Left ventricle myocardium inferior (tissue), 1 donor: ENCODE data around the gene ATP8B1. TPM values are rescaled to one million over a fixed set of nuclear protein-coding genes. Genes with fewer than 3 reads are reported as not detected.

ENCODE experiments used
- DNase-seq: peaks from one replicate; pipeline ENCODE4 v3.0.0-alpha.2; 2020
- H3K27ac ChIP-seq: fragments of 200-600 bp; replicated peaks from 2 replicates; pipeline ENCODE4 v1.8.0; 2021
- H3K27me3 ChIP-seq: fragments of 200-600 bp; 2 replicates; pipeline ENCODE4 v1.8.0; 2021; ENCODE audit warnings: low read depth
- H3K36me3 ChIP-seq: fragments of 200-600 bp; 2 replicates; pipeline ENCODE4 v1.8.0; 2021
- H3K4me1 ChIP-seq: fragments of 200-600 bp; 2 replicates; pipeline ENCODE4 v1.8.0; 2021
- H3K4me3 ChIP-seq: fragments of 200-600 bp; 2 replicates; pipeline ENCODE4 v1.8.0; 2021; ENCODE audit warnings: mild to moderate bottlenecking, moderate library complexity
- H3K9me3 ChIP-seq: fragments of 200-600 bp; replicated peaks from 2 replicates; pipeline ENCODE4 v1.8.0; 2021
- CTCF ChIP-seq: fragments of 200-600 bp; IDR thresholded peaks from 2 replicates; pipeline ENCODE4 v1.8.0; 2021; ENCODE audit warnings: antibody characterized with exemption, mild to moderate bottlenecking, borderline replicate concordance
- intact Hi-C: fragments of 100-400 bp; cut with micrococcal nuclease; formaldehyde crosslinking; loops from one replicate; pipeline ENCODE4 v1.11.0; 2022
- total RNA-seq: library from RNA; stranded (reverse); fragmentation: NEBNext Ultra II Directional; extraction: Animal tissue kit (Norgen Biotek cat#: 25700); gene quantifications from one replicate; pipeline ENCODE4 v1.2.1, GENCODE V29; 2021
- donor health status: DM: no; HTN: yes; CAD: no; lungs with severe emphysema.

ATP8B1 gene
- total RNA-seq, 1 donor from 2014 or later: 8.6 TPM

DNA sequence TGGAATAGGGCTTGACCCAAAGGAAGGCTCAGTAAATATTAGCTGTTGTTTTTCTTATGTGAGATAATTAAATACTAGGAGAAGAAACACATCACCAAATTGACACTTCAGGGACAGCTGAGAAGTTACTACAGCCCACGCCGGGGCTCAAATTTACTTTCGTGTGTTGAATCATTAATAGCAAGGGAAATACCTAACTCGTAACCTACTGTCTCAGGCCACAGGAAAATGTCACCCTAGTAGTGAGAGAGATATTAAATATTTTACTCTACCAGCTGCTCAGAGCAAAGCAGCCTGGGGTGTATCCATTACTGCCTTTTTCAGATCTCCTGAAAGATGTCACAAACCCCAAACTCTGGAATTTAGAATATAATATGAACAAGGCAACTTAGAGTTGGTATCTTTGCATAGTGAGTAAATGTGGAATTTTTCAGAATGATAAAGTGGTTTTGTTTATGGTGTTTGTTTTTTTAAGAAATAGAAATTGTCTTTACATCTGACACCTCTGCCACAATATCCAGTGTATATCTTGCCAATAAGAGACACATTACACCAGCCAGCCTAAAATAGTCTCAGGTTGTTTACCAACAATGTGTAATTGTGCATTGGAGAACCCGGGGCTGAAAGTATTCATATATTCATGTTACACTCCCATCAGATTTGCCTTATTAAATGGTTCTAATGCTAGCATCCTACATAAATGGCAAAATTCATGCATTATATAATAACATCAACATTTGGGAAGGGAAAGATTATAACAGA, 48.4 kb downstream of the ATP8B1 start:
- Histone ChIP-seq H3K4me3 (no peak overlapping the region), H3K9me3 (no peaks in the 10 kb centered on the region), H3K36me3 (peaks cover 14% of the 10 kb centered on the region), H3K27me3 (no peaks in the 10 kb centered on the region), H3K4me1 (peaks cover 4% of the 10 kb centered on the region), H3K27ac (no peak overlapping the region)
- DNase-seq: no peak
- intact Hi-C loops: no loop called here
- TF ChIP-seq CTCF: no peak

- DNase-seq: no peak
- intact Hi-C loops: no loop called here
- H3K4me1 ChIP-seq: peaks cover 21% of the 10 kb centered on the region
- H3K36me3 ChIP-seq: peaks cover 13% of the 10 kb centered on the region
- H3K27me3 ChIP-seq: no peaks in the 10 kb centered on the region
- H3K9me3 ChIP-seq: no peaks in the 10 kb centered on the region
- no peak for TF ChIP-seq CTCF
- H3K27ac ChIP-seq: no peak overlapping the region
- no peak overlapping the region for H3K4me3 ChIP-seq
Measured at GRCh38 chr18:57753063-57753462, 50.1 kb downstream of the ATP8B1 start.

GRCh38 chr18:57749604-57749970, 53.5 kb downstream of the ATP8B1 start:
- Histone ChIP-seq H3K36me3 (no peaks in the 10 kb centered on the region), H3K4me3 (no peak overlapping the region), H3K4me1 (peaks cover 36% of the 10 kb centered on the region), H3K9me3 (no peaks in the 10 kb centered on the region), H3K27ac (no peak overlapping the region), H3K27me3 (no peaks in the 10 kb centered on the region)
- TF ChIP-seq CTCF: no peak
- intact Hi-C loops: no loop called here
- DNase-seq: no peak

- no peak for DNase-seq
- Histone ChIP-seq H3K4me1 (peaks cover 42% of the 10 kb centered on the region), H3K27ac (no peak overlapping the region), H3K36me3 (no peaks in the 10 kb centered on the region), H3K4me3 (no peak overlapping the region), H3K9me3 (no peaks in the 10 kb centered on the region), H3K27me3 (no peaks in the 10 kb centered on the region)
- intact Hi-C loops: no loop called here
- no peak for TF ChIP-seq CTCF
Measured at GRCh38 chr18:57748770-57749603, 54.1 kb downstream of the ATP8B1 start.

DNA sequence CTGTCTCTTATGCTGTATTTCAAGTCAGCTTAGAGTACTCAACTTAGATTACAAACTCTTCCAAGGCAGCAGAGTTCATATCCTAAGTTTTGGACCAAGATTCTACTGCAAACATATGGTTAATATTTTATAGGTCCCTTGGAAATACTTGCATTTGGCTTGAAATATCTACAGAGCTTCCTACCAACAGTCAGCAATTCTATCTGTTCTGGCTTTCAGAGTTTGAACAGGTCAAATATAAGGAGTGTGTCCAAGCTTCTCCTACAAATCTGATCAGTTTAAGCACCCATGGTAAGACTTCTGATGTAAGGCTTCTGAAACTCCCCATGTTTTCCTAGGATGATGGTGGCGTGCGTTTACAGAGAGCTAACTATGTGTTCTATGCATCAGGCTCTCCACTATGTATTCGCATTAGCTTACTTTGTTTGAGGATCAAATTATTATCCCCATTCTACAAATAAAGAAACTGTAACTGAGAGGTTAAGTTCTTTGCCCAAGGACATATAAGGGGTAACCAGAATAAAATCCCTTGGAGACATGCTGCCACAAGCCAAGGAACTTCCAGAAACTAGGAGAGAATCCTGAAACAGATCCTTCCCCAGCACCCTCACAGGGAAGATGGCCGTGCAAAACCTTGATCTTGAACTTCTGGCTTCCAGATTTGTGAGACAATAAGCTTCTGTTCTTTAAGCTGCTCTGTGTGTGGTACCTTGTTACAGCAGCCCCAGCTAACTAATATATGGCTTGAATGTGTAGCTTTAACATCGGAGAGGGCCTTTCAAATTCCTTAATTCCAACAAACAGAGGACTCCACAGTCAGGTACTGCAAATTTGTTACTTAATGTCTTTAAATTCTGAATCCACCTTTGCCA, 55.1 kb downstream of the ATP8B1 start:
- H3K27me3 ChIP-seq: no peaks in the 10 kb centered on the region
- no peak for DNase-seq
- H3K27ac ChIP-seq: no peak overlapping the region
- intact Hi-C loops: no loop called here
- no peaks in the 10 kb centered on the region for H3K36me3 ChIP-seq
- peaks cover 51% of the 10 kb centered on the region for H3K4me1 ChIP-seq
- H3K4me3 ChIP-seq: no peak overlapping the region
- no peak for TF ChIP-seq CTCF
- H3K9me3 ChIP-seq: no peaks in the 10 kb centered on the region
